Measurements from ENCODE around the gene FYB1.

DNA sequence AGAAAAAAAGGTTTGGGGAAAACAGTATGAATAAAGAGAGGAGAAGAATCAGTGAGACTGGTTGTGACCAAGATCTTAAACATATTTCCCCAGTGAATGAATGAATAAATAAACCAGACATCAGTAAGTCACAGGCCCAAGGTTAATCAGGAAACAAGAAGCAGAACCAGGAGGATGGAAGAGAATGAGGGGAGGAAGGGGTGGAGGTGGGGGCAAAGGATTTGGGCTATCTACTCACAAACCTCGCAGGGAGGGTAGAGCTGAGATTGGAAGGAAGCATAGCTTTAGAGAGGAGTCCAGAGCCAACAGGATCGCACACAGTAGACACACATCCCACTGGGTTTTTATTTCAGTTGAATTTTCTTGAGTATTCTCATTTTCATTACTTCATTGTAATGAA lies 97.4 kb downstream of the FYB1 start:
- TF ChIP-seq, protein P1, sequence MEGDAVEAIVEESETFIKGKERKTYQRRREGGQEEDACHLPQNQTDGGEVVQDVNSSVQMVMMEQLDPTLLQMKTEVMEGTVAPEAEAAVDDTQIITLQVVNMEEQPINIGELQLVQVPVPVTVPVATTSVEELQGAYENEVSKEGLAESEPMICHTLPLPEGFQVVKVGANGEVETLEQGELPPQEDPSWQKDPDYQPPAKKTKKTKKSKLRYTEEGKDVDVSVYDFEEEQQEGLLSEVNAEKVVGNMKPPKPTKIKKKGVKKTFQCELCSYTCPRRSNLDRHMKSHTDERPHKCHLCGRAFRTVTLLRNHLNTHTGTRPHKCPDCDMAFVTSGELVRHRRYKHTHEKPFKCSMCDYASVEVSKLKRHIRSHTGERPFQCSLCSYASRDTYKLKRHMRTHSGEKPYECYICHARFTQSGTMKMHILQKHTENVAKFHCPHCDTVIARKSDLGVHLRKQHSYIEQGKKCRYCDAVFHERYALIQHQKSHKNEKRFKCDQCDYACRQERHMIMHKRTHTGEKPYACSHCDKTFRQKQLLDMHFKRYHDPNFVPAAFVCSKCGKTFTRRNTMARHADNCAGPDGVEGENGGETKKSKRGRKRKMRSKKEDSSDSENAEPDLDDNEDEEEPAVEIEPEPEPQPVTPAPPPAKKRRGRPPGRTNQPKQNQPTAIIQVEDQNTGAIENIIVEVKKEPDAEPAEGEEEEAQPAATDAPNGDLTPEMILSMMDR (IDR thresholded peaks at IDR 0.05) = no peak
- TF ChIP-seq POLR2A (IDR thresholded peaks at IDR 0.05) = no peak
